GM18517 (cell line): ENCODE results near the gene MUC5AC.
"Not testable (repeated sequence)": the region's sequence is repeated elsewhere in the genome, so short reads cannot be mapped to it uniquely, and the experiment has no call there.

Experiments
- ATAC-seq: cut with Tn5 transposase; IDR thresholded peaks from one replicate; pipeline ENCODE4 v1.9.1; 2021; ENCODE audit warnings: mild to moderate bottlenecking, moderate library complexity; ENCODE audit not compliant: unreplicated experiment

Gene MUC5AC

GRCh38 chr11:1206391-1207271, 48.9 kb downstream of the MUC5AC start:
- no peak for ATAC-seq

GRCh38 chr11:1207401-1208143, 49.8 kb downstream of the MUC5AC start:
- ATAC-seq: no peak

GRCh38 chr11:1208144-1208393, 50.3 kb downstream of the MUC5AC start:
- ATAC-seq: no peak

GRCh38 chr11:1208394-1209261, 50.9 kb downstream of the MUC5AC start:
- ATAC-seq: no peak

GRCh38 chr11:1209371-1210057, 51.8 kb downstream of the MUC5AC start:
- no peak for ATAC-seq

GRCh38 chr11:1211838-1212237, 54.1 kb downstream of the MUC5AC start:
- ATAC-seq: no peak

- not testable (repeated sequence) for ATAC-seq
These were observed 58.1 kb downstream of the MUC5AC start for GRCh38 chr11:1215826-1216225.

- no peak for ATAC-seq
These were observed 59.4 kb downstream of the MUC5AC start for GRCh38 chr11:1217151-1217550.

GRCh38 chr11:1218256-1218787, 60.6 kb downstream of the MUC5AC start:
- no peak for ATAC-seq

GRCh38 chr11:1218788-1219445, 61.2 kb downstream of the MUC5AC start:
- no peak for ATAC-seq

- ATAC-seq: no peak
These were observed 61.7 kb downstream of the MUC5AC start for GRCh38 chr11:1219446-1219833.

- ATAC-seq: no peak
These were observed 62.4 kb downstream of the MUC5AC start for GRCh38 chr11:1219834-1220815.

- ATAC-seq: no peak
These were observed 63.4 kb downstream of the MUC5AC start for GRCh38 chr11:1220941-1221721.

GRCh38 chr11:1221848-1222311, 64.1 kb downstream of the MUC5AC start:
- no peak for ATAC-seq

GRCh38 chr11:1222491-1223345, 65.0 kb downstream of the MUC5AC start, which contains the start of gene MUC5B:
TSS of gene MUC5B (plus strand) at chr11:1223066. CDS start at chr11:1223124, 58 bp downstream.
- ATAC-seq: no peak

GRCh38 chr11:1223346-1224110, 65.8 kb downstream of the MUC5AC start:
- ATAC-seq: no peak
